Osteocyte (in vitro differentiated cells): ENCODE data around the gene MBP. TPM values are rescaled to one million over a fixed set of nuclear protein-coding genes. Genes with fewer than 3 reads are reported as not detected.

Experiments used
- DNase-seq: peaks from one replicate; pipeline ENCODE4 v3.0.0; 2021; ENCODE audit warnings: mixed read lengths; ENCODE audit not compliant: unreplicated experiment; ENCODE audit errors: extremely low spot score
- H3K27ac Mint-ChIP-seq: one replicate; pipeline ENCODE4 v1.8.0; 2021; ENCODE audit warnings: mild to moderate bottlenecking, mixed read lengths; ENCODE audit not compliant: unreplicated experiment
- H3K27me3 Mint-ChIP-seq: one replicate; pipeline ENCODE4 v1.8.0; 2021; ENCODE audit warnings: mixed read lengths; ENCODE audit not compliant: unreplicated experiment
- H3K36me3 Mint-ChIP-seq: one replicate; pipeline ENCODE4 v1.8.0; 2021; ENCODE audit warnings: mixed read lengths; ENCODE audit not compliant: unreplicated experiment
- H3K4me1 Mint-ChIP-seq: one replicate; pipeline ENCODE4 v1.8.0; 2021; ENCODE audit warnings: mixed read lengths; ENCODE audit not compliant: unreplicated experiment
- H3K4me3 Mint-ChIP-seq: one replicate; pipeline ENCODE4 v1.8.0; 2021; ENCODE audit warnings: mild to moderate bottlenecking, moderate library complexity, mixed read lengths; ENCODE audit not compliant: unreplicated experiment
- H3K9me3 Mint-ChIP-seq: one replicate; pipeline ENCODE4 v1.8.0; 2021; ENCODE audit warnings: mixed read lengths; ENCODE audit not compliant: unreplicated experiment
- total RNA-seq: library from RNA; stranded (reverse); gene quantifications from 2 replicates; pipeline ENCODE4 v1.2.1, GENCODE V29; 2021
- TF ChIP-seq, protein P1 (sequence below): fragments of 200-600 bp; sonication (generic); IDR thresholded peaks from 2 replicates; pipeline ENCODE4 v1.5.0; 2021; ENCODE audit warnings: antibody characterized with exemption, mild to moderate bottlenecking, moderate library complexity

The MBP gene
- total RNA-seq, 1 donor from 2014 or later, result 18.6 TPM

DNA sequence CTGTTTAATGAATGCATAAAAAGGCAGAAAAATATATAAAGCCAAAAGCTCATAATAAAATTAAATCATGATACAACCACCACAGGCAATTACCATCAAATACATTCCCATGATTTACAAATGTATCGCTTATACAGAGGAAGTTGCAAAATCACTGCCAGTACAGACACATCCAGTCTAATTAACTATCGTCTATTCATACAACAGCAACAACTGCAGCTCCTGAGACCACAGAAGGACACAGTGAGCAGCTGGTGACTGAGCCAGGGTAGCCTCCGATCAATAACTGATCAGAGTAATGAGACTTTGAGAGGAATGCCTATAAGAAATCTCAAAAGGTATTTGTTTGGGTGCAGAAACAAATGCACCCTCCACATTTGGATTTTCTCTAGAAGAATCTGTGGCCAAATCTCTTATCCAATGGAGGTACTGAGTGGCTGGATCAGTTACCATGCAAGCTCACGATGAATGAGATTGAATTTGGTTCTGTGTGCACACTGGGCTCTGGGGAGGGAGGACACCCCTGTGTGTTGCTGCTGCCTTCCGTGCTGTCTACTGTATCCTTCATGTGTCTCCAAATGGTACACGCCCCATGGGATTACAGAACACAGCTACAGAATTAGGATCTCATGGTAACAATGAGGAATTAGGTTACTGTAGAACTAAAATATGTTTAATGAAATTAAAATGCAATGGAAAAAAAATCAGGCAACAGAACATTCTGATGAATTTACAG is 119.6 kb downstream of the MBP start:
- no peak overlapping the region for H3K27ac Mint-ChIP-seq
- peaks cover 15% of the 10 kb centered on the region for H3K36me3 Mint-ChIP-seq
- H3K27me3 Mint-ChIP-seq, result no peaks in the 10 kb centered on the region
- H3K9me3 Mint-ChIP-seq, result no peaks in the 10 kb centered on the region
- no peak for DNase-seq
- peaks cover 12% of the 10 kb centered on the region for H3K4me1 Mint-ChIP-seq
- H3K4me3 Mint-ChIP-seq, result no peak overlapping the region
- TF ChIP-seq, protein P1, sequence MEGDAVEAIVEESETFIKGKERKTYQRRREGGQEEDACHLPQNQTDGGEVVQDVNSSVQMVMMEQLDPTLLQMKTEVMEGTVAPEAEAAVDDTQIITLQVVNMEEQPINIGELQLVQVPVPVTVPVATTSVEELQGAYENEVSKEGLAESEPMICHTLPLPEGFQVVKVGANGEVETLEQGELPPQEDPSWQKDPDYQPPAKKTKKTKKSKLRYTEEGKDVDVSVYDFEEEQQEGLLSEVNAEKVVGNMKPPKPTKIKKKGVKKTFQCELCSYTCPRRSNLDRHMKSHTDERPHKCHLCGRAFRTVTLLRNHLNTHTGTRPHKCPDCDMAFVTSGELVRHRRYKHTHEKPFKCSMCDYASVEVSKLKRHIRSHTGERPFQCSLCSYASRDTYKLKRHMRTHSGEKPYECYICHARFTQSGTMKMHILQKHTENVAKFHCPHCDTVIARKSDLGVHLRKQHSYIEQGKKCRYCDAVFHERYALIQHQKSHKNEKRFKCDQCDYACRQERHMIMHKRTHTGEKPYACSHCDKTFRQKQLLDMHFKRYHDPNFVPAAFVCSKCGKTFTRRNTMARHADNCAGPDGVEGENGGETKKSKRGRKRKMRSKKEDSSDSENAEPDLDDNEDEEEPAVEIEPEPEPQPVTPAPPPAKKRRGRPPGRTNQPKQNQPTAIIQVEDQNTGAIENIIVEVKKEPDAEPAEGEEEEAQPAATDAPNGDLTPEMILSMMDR, result no peak

DNA sequence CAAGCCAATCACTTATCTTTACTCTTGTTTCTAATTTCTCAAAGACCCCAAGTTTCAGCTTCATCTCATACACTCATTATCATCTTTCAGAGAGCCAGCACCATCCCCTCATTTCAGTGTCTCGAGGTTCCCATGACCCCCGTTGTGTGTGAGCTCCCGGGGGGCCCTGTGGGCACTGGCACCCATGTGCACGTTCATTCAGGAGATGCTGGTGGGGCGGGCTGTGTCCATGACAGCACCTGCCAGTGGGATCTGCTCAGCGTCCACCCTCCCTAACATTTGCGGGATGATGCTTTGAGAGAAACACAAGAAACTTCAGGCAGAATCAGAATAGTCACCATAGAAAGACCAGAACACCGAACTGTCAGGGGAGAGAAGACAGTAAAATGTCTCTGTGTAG is 120.5 kb downstream of the MBP start:
- no peak for DNase-seq
- TF ChIP-seq, protein P1, result no peak
- H3K4me1 Mint-ChIP-seq, result peaks cover 20% of the 10 kb centered on the region
- no peak overlapping the region for H3K4me3 Mint-ChIP-seq
- peaks cover 14% of the 10 kb centered on the region for H3K36me3 Mint-ChIP-seq
- H3K9me3 Mint-ChIP-seq, result no peaks in the 10 kb centered on the region
- no peaks in the 10 kb centered on the region for H3K27me3 Mint-ChIP-seq
- H3K27ac Mint-ChIP-seq, result no peak overlapping the region

DNA sequence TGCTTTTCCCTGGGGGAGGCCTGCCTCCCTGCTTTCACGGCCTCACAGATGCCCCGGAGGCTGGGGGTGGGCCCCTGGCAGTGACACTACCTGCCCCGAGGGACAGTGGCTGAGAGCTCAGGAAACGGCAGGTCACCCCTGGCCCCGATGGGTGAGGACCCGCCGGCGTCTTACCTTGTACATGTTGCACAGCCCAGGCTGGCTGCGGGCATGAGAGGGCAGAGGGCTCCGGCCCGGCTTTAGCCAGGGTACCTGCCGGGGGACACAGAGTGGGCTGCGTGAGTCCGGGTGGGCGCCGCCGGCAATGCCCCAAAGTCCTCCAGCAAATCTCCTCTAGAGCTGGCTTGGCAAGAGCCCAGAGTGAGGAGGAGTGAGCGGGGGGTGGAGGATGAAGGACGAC is 122.9 kb downstream of the MBP start:
- H3K4me1 Mint-ChIP-seq, result peaks cover 30% of the 10 kb centered on the region
- TF ChIP-seq, protein P1, result no peak
- no peak for DNase-seq
- H3K4me3 Mint-ChIP-seq, result no peak overlapping the region
- H3K36me3 Mint-ChIP-seq, result peaks cover 3% of the 10 kb centered on the region
- no peaks in the 10 kb centered on the region for H3K27me3 Mint-ChIP-seq
- no peak overlapping the region for H3K27ac Mint-ChIP-seq
- no peaks in the 10 kb centered on the region for H3K9me3 Mint-ChIP-seq

- Mint-ChIP-seq H3K36me3 (peaks cover 3% of the 10 kb centered on the region), H3K27ac (no peak overlapping the region), H3K4me3 (no peak overlapping the region), H3K9me3 (no peaks in the 10 kb centered on the region), H3K4me1 (peaks cover 28% of the 10 kb centered on the region), H3K27me3 (no peaks in the 10 kb centered on the region)
- DNase-seq, result peak; percentile 83
- TF ChIP-seq, protein P1, result no peak
Measured at GRCh38 chr18:77008576-77009315, 123.8 kb downstream of the MBP start.

GRCh38 chr18:77008006-77008405 is 124.6 kb downstream of the MBP start:
- DNase-seq, result no peak
- TF ChIP-seq, protein P1, result no peak
- Mint-ChIP-seq H3K4me3 (no peak overlapping the region), H3K27ac (no peak overlapping the region), H3K27me3 (no peaks in the 10 kb centered on the region), H3K36me3 (peaks cover 3% of the 10 kb centered on the region), H3K9me3 (no peaks in the 10 kb centered on the region), H3K4me1 (peaks cover 28% of the 10 kb centered on the region)
